PFSK-1 (cell line): Measurements from ENCODE around the gene SMARCA4.

ENCODE experiments used
- POLR2AphosphoS5 ChIP-seq: IDR thresholded peaks from 2 replicates; pipeline ENCODE4 v1.6.1; 2012; ENCODE audit warnings: low read depth, mild to moderate bottlenecking, control low read depth, low read length, moderate library complexity
- TAF1 ChIP-seq: IDR thresholded peaks from 2 replicates; pipeline ENCODE4 v1.6.1; 2012; ENCODE audit warnings: low read length, control low read depth, borderline replicate concordance; ENCODE audit not compliant: insufficient read depth
- TF ChIP-seq, protein P1 (sequence below), 2 experiments: IDR thresholded peaks; 2 replicates each; pipeline versions ENCODE4 v1.6.1 to v1.8.0; 2011 to 2012; ENCODE audit warnings: low read depth in 2 of 2, low read length in 2 of 2, control low read depth in 1 of 2, inconsistent platforms in 1 of 2, mild to moderate bottlenecking in 1 of 2, moderate library complexity in 1 of 2; ENCODE audit not compliant: insufficient read depth in 1 of 2

DNA sequence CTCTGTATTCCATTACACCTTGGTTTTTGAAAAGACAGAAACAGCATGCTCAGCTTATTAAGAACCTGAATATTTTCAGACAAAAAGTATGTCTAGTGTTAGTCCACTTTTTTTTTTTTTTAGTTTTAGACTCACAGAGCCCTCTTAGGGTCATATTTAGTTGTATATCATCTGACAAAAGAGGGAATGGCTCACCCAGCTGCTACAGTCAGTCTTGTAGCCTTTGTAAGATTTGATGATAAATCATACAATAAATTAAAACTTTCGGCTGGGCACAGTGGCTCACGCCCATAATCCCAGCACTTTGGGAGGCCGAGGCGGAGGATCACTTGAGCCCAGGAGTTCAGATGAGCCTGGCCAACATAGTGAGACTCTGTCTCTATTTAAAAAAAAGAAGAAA, 84.7 kb downstream of the SMARCA4 start:
- TF ChIP-seq POLR2AphosphoS5 (no peak), TAF1 (no peak)
- TF ChIP-seq, protein P1, sequence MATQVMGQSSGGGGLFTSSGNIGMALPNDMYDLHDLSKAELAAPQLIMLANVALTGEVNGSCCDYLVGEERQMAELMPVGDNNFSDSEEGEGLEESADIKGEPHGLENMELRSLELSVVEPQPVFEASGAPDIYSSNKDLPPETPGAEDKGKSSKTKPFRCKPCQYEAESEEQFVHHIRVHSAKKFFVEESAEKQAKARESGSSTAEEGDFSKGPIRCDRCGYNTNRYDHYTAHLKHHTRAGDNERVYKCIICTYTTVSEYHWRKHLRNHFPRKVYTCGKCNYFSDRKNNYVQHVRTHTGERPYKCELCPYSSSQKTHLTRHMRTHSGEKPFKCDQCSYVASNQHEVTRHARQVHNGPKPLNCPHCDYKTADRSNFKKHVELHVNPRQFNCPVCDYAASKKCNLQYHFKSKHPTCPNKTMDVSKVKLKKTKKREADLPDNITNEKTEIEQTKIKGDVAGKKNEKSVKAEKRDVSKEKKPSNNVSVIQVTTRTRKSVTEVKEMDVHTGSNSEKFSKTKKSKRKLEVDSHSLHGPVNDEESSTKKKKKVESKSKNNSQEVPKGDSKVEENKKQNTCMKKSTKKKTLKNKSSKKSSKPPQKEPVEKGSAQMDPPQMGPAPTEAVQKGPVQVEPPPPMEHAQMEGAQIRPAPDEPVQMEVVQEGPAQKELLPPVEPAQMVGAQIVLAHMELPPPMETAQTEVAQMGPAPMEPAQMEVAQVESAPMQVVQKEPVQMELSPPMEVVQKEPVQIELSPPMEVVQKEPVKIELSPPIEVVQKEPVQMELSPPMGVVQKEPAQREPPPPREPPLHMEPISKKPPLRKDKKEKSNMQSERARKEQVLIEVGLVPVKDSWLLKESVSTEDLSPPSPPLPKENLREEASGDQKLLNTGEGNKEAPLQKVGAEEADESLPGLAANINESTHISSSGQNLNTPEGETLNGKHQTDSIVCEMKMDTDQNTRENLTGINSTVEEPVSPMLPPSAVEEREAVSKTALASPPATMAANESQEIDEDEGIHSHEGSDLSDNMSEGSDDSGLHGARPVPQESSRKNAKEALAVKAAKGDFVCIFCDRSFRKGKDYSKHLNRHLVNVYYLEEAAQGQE (IDR thresholded peaks at IDR 0.05; ENCODE audit: insufficient read depth in 1 of 2, low read depth in 2 of 2, low read length in 2 of 2), result no peak
